Measurements from ENCODE around the gene SPSB3.
"Not testable (repeated sequence)": the region's sequence is repeated elsewhere in the genome, so short reads cannot be mapped to it uniquely, and the experiment has no call there.

SPSB3 gene

DNA sequence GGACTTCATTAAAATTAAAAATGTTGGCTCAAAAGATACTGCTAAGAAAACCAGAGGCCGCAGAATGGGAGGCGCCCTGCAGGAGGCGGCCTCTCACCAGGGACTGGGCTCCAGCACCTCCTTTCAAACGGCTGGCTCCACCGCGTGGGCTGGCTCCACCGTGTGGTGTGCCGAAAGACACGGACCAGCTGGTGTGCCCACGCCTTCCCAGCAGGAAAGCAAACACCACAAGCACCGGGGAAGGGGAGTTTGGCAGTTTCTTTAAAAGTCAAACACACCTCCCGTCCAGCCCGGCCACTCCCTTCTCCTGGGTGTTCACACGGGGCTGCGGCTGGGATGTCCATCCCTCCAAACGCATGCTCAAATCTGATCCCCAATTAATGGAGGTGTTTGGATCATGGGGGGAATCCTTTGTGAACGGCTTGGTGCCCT, 30.4 kb upstream of the SPSB3 start:
- Histone ChIP-seq H3K4me1 (ENCODE audit: control insufficient read depth in 1 of 2, insufficient read depth in 2 of 2, low read length in 2 of 2) (no peaks in the 10 kb centered on the region), H3K9me3 (ENCODE audit: control insufficient read depth in 1 of 2, low read length in 2 of 2) (no peaks in the 10 kb centered on the region), H3K36me3 (ENCODE audit: control insufficient read depth in 1 of 2, insufficient read depth in 2 of 2, low read length in 2 of 2) (peaks cover 22 to 54% of the 10 kb centered on the region in 2 donors), H3K27me3 (ENCODE audit: low read depth, low read length) (no peaks in the 10 kb centered on the region), H3K27ac (ENCODE audit: low read length) (no peak overlapping the region), H3K4me3 (ENCODE audit: low read depth in 1 of 2, low read length in 2 of 2) (no peak overlapping the region)

DNA sequence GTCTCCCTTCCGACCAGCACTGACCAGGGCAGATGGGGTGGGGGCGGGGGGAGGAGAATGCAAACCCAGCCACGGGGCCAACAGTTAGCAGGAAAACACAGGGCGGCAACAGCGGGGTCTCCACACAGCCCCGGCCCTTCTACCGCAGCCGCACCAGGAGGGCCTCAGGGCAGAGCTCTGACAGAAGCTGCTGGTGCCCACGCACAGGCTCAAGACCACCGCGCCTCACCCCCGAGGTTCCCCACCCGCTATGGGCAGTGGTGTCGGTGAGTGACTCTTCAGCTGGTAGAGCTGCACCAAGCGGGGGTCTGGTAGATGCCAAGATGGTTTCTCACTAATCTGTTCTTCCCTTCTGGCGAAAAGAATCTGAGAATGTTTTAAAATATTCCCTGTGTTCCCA, 28.2 kb upstream of the SPSB3 start:
- Histone ChIP-seq H3K36me3 (ENCODE audit: control insufficient read depth in 1 of 2, insufficient read depth in 2 of 2, low read length in 2 of 2) (peaks cover 20 to 46% of the 10 kb centered on the region in 2 donors), H3K27ac (ENCODE audit: low read length) (no peak overlapping the region), H3K4me3 (ENCODE audit: low read depth in 1 of 2, low read length in 2 of 2) (no peak overlapping the region), H3K9me3 (ENCODE audit: control insufficient read depth in 1 of 2, low read length in 2 of 2) (no peaks in the 10 kb centered on the region), H3K4me1 (ENCODE audit: control insufficient read depth in 1 of 2, insufficient read depth in 2 of 2, low read length in 2 of 2) (no peaks in the 10 kb centered on the region), H3K27me3 (ENCODE audit: low read depth, low read length) (no peaks in the 10 kb centered on the region)

DNA sequence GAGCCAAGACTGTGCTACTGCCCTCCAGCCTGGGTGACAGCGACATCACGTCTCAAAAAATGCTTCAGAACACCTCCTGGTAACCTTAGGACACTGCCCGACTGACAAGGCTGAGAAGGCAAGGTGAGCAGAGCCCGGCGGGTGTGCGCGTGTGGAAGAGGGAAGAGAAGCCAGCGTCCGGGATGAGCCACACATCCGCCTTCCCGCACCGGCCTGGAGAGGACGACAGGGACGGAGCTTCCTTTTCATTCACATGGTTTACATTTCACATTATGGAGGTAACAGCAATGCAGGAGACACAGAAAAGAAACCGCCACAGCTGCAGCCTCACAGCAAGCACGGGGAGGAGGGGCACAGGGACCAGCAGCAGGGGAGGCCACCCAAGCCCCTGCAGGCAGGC, 27.7 kb upstream of the SPSB3 start:
- peaks cover 16 to 41% of the 10 kb centered on the region in 2 donors for H3K36me3 ChIP-seq (ENCODE audit: control insufficient read depth in 1 of 2, insufficient read depth in 2 of 2, low read length in 2 of 2)

DNA sequence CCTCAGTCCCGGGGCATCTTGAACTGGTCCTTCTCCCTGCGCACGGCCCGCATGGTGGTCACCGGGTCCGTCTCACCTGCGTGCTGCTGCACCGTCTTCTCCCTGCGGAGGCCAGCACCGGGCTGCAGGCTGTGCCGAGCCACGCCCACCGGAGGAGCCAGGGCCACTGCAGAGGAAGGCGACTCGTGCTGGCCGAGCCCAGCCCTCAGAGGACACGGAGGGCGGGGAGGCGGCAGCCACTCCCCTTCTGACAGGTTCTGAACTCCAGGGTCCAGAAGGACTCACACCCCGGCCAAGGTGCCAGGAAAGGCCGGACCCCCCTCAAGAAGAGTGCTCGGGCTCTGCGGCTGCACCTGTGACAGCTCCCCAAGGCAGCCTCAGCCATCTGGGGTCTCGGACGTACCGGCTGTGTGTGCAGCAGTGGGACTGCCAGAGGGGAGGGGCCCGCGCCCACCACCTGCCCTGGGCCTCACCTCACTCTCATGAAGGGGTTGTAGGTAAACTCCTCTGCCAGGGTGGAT, 27.0 kb upstream of the SPSB3 start:
- no peaks in the 10 kb centered on the region for H3K9me3 ChIP-seq (ENCODE audit: control insufficient read depth in 1 of 2, low read length in 2 of 2)
- no peaks in the 10 kb centered on the region for H3K27me3 ChIP-seq (ENCODE audit: low read depth, low read length)
- peaks cover 14 to 40% of the 10 kb centered on the region in 2 donors for H3K36me3 ChIP-seq (ENCODE audit: control insufficient read depth in 1 of 2, insufficient read depth in 2 of 2, low read length in 2 of 2)
- H3K4me1 ChIP-seq (ENCODE audit: control insufficient read depth in 1 of 2, insufficient read depth in 2 of 2, low read length in 2 of 2): no peaks in the 10 kb centered on the region
- H3K27ac ChIP-seq (ENCODE audit: low read length): no peak overlapping the region
- no peak overlapping the region for H3K4me3 ChIP-seq (ENCODE audit: low read depth in 1 of 2, low read length in 2 of 2)

More for the DNA sequence above, 27.7 kb upstream of the SPSB3 start:
- H3K27ac ChIP-seq (ENCODE audit: low read length): no peak overlapping the region
- H3K4me3 ChIP-seq (ENCODE audit: low read depth in 1 of 2, low read length in 2 of 2): no peak overlapping the region
- no peaks in the 10 kb centered on the region for H3K4me1 ChIP-seq (ENCODE audit: control insufficient read depth in 1 of 2, insufficient read depth in 2 of 2, low read length in 2 of 2)
- no peaks in the 10 kb centered on the region for H3K27me3 ChIP-seq (ENCODE audit: low read depth, low read length)
- H3K9me3 ChIP-seq (ENCODE audit: control insufficient read depth in 1 of 2, low read length in 2 of 2): no peaks in the 10 kb centered on the region

DNA sequence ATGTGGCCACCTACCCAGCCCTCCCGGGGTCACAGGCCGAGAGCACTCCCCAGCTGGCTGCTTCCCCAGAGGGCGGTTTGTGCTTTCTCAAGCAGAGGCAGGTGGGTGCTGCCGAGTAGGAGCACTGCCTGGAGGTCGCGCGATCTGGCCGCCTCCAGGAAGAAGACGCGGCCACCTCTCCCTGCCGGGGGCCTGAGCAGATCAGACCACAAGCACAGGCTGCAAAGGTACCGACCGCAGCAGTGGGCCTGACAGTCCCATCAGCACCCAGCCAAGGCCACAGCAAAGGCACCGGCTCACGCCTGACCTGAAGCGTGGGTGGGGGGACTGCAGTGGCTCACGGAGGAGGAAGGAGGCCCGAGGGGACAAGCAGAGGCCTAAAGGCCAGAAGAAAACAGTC, 26.3 kb upstream of the SPSB3 start:
- Histone ChIP-seq H3K4me1 (ENCODE audit: control insufficient read depth in 1 of 2, insufficient read depth in 2 of 2, low read length in 2 of 2) (no peaks in the 10 kb centered on the region), H3K36me3 (ENCODE audit: control insufficient read depth in 1 of 2, insufficient read depth in 2 of 2, low read length in 2 of 2) (peaks cover 11 to 40% of the 10 kb centered on the region in 2 donors), H3K4me3 (ENCODE audit: low read depth in 1 of 2, low read length in 2 of 2) (no peak overlapping the region), H3K27ac (ENCODE audit: low read length) (no peak overlapping the region), H3K27me3 (ENCODE audit: low read depth, low read length) (no peaks in the 10 kb centered on the region), H3K9me3 (ENCODE audit: control insufficient read depth in 1 of 2, low read length in 2 of 2) (no peaks in the 10 kb centered on the region)

DNA sequence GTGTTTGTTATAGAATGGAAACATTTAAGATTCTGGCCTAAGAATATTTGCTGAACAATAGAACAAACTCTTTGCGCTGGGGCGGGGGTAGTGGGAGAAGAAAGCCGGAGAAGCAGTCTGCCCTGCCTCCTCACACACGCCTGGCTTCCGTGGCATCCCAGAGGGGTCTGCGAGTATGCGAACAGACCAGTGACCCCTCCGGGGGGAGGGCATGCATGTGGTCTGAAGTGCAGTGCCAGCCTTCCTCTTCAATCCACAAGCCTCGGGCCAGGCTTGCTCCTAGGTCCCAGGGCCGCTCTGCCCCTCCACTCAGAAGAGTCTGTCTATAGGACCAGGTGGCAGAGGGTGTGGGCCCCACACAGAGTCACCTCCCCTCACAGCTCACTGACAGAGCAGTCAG, 25.3 kb upstream of the SPSB3 start:
- peaks cover 10 to 38% of the 10 kb centered on the region in 2 donors for H3K36me3 ChIP-seq (ENCODE audit: control insufficient read depth in 1 of 2, insufficient read depth in 2 of 2, low read length in 2 of 2)
- H3K4me1 ChIP-seq (ENCODE audit: control insufficient read depth in 1 of 2, insufficient read depth in 2 of 2, low read length in 2 of 2): no peaks in the 10 kb centered on the region
- no peaks in the 10 kb centered on the region for H3K9me3 ChIP-seq (ENCODE audit: control insufficient read depth in 1 of 2, low read length in 2 of 2)
- H3K27me3 ChIP-seq (ENCODE audit: low read depth, low read length): no peaks in the 10 kb centered on the region
- no peak overlapping the region for H3K4me3 ChIP-seq (ENCODE audit: low read depth in 1 of 2, low read length in 2 of 2)
- no peak overlapping the region for H3K27ac ChIP-seq (ENCODE audit: low read length)

DNA sequence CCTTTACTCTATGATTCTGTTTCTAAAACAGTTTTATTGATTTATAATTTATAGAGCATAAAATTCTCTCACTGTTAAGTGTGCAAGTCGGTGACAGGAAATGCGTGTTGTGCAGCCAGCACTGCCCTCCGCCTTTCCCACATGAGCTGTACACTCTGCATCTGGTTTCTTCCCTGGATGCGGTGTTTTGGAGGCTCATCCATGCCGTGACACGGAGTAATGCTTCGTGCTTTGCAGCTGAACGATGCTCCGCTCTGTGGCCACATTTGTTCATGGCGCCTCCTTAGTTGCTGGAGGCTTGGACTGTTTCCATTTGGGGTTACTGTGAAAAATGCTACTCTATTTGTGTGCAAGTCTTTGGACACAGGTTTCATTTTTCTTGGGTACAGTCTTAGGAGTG, 18.3 kb upstream of the SPSB3 start:
- Histone ChIP-seq H3K9me3 (ENCODE audit: control insufficient read depth in 1 of 2, low read length in 2 of 2) (no peaks in the 10 kb centered on the region), H3K4me3 (ENCODE audit: low read depth in 1 of 2, low read length in 2 of 2) (no peak overlapping the region), H3K27me3 (ENCODE audit: low read depth, low read length) (no peaks in the 10 kb centered on the region), H3K36me3 (ENCODE audit: control insufficient read depth in 1 of 2, insufficient read depth in 2 of 2, low read length in 2 of 2) (peaks cover 0 to 4% of the 10 kb centered on the region in 2 donors), H3K27ac (ENCODE audit: low read length) (no peak overlapping the region), H3K4me1 (ENCODE audit: control insufficient read depth in 1 of 2, insufficient read depth in 2 of 2, low read length in 2 of 2) (no peaks in the 10 kb centered on the region)

DNA sequence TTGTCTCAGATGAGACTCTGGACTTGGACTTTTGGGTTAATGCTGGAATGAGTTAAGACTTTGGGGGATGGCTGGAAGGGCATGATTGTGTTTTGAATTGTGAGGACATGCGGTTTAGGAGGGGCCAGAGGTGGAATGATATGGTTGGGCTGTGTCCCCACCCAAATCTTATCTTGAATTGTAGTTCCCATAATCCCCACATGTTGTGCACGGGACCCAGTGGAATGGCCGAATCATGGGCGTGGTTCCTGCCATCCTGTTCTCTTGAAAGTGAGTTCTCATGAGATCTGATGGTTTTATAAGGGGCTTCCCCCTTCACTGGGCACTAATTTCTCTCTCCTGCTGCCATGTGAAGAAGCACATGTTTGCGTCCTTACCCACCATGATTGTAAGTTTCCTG, 16.9 kb upstream of the SPSB3 start:
- H3K4me3 ChIP-seq (ENCODE audit: low read depth in 1 of 2, low read length in 2 of 2); H3K27me3 ChIP-seq (ENCODE audit: low read depth, low read length); H3K36me3 ChIP-seq (ENCODE audit: control insufficient read depth in 1 of 2, insufficient read depth in 2 of 2, low read length in 2 of 2); H3K4me1 ChIP-seq (ENCODE audit: control insufficient read depth in 1 of 2, insufficient read depth in 2 of 2, low read length in 2 of 2); H3K27ac ChIP-seq (ENCODE audit: low read length); H3K9me3 ChIP-seq (ENCODE audit: control insufficient read depth in 1 of 2, low read length in 2 of 2): not testable (repeated sequence)

DNA sequence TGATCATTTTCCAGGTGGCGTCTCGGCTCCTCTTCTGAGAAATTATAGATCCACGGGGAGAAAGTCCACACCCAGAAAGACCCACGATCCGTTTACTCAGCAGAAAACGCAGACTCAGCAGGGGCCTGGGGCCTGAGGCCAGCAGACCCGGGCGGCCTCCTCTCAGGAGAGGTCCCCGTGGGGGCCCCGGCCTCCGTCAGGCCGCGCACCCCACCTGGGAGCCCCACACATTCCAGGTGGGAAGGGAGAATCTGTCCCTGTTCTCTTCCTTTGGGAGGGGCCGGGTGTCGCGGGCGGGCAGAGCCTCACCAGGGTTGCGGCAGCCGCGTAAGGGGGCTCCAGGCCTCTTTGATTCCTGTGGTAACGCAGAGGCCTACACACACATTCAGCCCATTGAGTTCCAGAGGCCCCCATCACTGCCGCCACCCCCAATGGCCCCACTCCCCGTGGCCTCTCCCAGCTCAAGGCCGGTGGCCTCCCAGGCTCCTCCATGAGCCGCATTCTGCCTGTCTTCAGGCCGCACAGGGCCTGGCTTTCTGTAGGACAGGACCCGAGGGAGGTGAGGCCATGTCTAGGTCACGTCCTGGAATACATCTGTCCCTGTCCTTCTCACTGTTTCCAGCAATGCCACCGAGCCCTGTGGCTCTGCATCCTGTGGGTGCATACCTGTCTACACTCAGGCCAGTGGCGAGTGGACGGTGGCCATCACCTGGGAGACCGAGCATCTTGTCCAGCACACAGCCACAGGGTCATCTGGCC, 12.7 kb upstream of the SPSB3 start:
- peaks cover 0 to 15% of the 10 kb centered on the region in 2 donors for H3K36me3 ChIP-seq (ENCODE audit: control insufficient read depth in 1 of 2, insufficient read depth in 2 of 2, low read length in 2 of 2)
- H3K4me1 ChIP-seq (ENCODE audit: control insufficient read depth in 1 of 2, insufficient read depth in 2 of 2, low read length in 2 of 2): no peaks in the 10 kb centered on the region
- H3K4me3 ChIP-seq (ENCODE audit: low read depth in 1 of 2, low read length in 2 of 2): no peak overlapping the region
- H3K27ac ChIP-seq (ENCODE audit: low read length): no peak overlapping the region
- no peaks in the 10 kb centered on the region for H3K9me3 ChIP-seq (ENCODE audit: control insufficient read depth in 1 of 2, low read length in 2 of 2)
- H3K27me3 ChIP-seq (ENCODE audit: low read depth, low read length): no peaks in the 10 kb centered on the region

DNA sequence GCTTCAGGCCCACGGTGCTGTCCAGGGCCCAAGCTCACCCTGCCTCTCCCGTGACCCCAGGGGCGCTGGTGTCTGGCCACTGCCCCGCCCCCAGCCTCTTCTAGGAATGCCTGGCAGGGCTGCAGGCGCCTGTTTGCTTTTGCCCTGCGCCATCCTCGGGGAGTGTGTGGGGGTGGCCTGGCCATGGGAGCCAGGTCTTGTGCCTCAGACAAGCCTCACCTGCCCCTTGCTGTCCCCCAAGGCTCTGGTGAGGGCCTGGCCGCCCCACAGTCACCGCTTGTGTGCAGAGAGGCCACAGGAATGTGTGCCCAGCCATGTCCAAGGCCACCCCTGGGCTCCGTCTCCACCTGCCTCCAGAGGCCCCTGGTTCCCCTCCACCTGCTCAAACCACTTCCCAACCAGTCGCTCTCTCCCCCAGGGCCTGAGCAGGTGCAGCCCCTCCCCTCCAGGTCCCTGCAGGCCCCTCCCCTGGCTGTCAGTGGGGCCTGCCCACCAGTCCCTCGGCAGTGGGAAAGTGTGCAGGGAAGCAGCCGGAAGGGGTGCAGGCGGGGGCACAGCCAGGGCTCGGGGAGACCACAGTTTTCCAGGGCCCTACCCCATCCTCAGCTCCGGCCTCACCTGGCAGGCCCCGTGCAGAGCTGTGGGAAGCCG, 12.0 kb upstream of the SPSB3 start:
- H3K4me3 ChIP-seq (ENCODE audit: low read depth in 1 of 2, low read length in 2 of 2): no peak overlapping the region
- no peaks in the 10 kb centered on the region for H3K27me3 ChIP-seq (ENCODE audit: low read depth, low read length)
- no peak overlapping the region for H3K27ac ChIP-seq (ENCODE audit: low read length)
- no peaks in the 10 kb centered on the region for H3K9me3 ChIP-seq (ENCODE audit: control insufficient read depth in 1 of 2, low read length in 2 of 2)
- H3K4me1 ChIP-seq (ENCODE audit: control insufficient read depth in 1 of 2, insufficient read depth in 2 of 2, low read length in 2 of 2): no peaks in the 10 kb centered on the region
- H3K36me3 ChIP-seq (ENCODE audit: control insufficient read depth in 1 of 2, insufficient read depth in 2 of 2, low read length in 2 of 2): peaks cover 0 to 21% of the 10 kb centered on the region in 2 donors

DNA sequence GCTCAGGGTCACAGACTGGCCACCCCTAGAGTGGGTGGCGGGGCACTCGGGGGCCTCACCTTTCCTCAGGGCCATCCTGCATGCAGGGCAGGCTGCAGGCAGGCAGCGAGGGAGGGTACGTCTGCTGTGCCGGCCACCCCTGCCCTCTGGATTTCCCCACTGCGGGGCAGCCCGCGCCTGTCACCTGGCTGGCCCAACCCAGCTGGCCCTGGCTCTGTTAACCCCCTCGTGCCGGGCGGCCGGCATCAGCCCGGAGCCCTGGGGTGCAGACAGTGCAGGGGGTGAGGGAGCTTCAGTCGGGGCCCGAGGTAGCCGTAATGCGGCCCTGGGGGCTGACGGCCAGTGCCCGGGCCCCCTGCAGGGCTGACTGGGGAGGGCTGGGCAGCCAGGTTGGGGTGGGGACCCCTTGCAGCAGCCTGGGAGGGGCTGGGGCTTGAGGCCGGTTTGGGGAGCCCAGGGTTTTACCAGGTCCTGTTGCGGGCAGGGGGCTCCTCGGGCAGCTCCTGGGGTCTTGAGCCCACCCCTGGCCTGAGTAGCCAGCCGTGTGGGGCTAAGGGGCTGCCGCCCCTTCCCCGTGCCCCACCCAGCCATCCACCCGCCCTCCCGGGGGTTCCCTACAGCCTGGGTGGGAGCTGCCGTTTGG, 11.3 kb upstream of the SPSB3 start, which contains the start of gene IGFALS:
IGFALS (minus strand) TSS at position 128 of the 643 bp plus-strand sequence; CDS start at position 75, 53 bp downstream.
- Histone ChIP-seq H3K9me3 (ENCODE audit: control insufficient read depth in 1 of 2, low read length in 2 of 2) (no peaks in the 10 kb centered on the region), H3K4me1 (ENCODE audit: control insufficient read depth in 1 of 2, insufficient read depth in 2 of 2, low read length in 2 of 2) (no peaks in the 10 kb centered on the region), H3K4me3 (ENCODE audit: low read depth in 1 of 2, low read length in 2 of 2) (no peak within 1 kb of the TSS), H3K36me3 (ENCODE audit: control insufficient read depth in 1 of 2, insufficient read depth in 2 of 2, low read length in 2 of 2) (peaks cover 0 to 27% of the 10 kb centered on the region in 2 donors), H3K27me3 (ENCODE audit: low read depth, low read length) (no peaks in the 10 kb centered on the region), H3K27ac (ENCODE audit: low read length) (no peak within 1 kb of the TSS)

Measured in muscle layer of duodenum (tissue), 2 donors.